KBM-7 (cell line): ENCODE measurements around the gene DYNLT2B.
"Not testable (repeated sequence)": the region's sequence is repeated elsewhere in the genome, so short reads cannot be mapped to it uniquely, and the experiment has no call there.

ENCODE experiments used
- DNase-seq: peaks from one replicate; pipeline ENCODE4 v3.0.0-alpha.2; 2015
- in situ Hi-C: fragments of 300-500 bp; cut with MboI; formaldehyde crosslinking; loops from 2 replicates; pipeline ENCODE4 v1.14.3; 2020; ENCODE audit warnings: low sequenced_read_pairs, low pct_unique_long_range_greater_than_20kb, mixed read lengths

The DYNLT2B gene

DNA sequence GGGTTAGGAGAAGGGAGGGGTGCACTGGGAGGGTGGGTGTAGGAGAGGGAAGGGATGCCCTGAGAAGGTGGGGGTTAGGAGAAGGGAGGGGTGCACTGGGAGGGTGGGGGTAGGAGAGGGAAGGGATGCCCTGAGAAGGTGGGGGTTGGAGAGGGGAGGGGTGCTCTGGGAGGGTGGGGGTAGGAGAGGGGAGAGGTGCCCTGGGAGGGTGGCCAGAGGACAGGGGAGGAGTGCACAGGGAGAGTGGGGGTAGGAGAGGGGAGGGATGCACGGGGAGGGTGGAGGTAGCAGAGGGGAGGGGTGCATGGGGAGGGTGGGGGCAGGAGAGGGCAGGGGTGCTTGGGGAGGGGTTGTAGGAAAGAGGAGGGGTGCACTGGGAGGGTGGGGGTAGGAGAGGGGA is 16.9 kb upstream of the DYNLT2B start:
- no peak for DNase-seq
- in situ Hi-C loops, result no loop called here

DNA sequence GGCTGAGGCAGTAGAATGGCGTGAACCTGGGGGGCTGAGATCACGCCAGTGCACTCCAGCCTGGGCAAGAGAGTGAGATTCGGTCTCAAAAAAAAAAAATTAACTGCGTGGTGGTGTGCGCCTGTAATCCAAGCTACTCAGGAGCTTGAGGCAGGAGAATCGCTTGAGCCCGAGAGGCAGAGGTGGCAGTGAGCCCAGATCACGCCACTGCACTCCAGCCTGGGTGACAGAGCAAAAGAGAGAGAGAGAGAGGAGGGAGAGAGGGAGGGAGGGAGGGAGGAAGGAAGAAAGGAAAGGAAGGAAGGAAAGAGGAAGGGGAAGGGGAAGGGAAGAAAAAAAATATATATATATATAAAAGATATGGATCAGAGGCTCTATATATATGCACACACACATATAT is 14.1 kb upstream of the DYNLT2B start:
- DNase-seq, result no peak
- in situ Hi-C loops, result no loop called here

DNA sequence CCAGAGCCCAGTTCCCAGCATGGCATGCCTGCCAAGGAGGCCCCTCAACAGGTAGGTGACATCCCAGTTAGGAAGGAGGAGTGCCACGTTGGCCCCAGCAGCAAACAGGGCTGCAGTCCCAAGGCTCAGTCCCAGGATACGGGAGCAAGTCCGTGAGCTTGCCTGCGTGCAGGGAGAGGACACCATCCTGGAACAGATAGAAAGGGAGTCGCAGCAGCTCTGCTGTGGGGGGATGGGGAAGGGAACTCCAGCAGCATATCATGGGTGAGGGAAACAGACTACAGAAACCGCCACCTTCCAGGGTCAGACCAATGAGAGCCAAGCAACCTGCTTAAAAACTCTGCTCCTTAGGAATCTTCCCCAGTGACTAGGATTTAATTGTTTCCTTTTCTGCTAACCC is 9.4 kb upstream of the DYNLT2B start:
- DNase-seq, result no peak
- in situ Hi-C loops, result no loop called here

DNA sequence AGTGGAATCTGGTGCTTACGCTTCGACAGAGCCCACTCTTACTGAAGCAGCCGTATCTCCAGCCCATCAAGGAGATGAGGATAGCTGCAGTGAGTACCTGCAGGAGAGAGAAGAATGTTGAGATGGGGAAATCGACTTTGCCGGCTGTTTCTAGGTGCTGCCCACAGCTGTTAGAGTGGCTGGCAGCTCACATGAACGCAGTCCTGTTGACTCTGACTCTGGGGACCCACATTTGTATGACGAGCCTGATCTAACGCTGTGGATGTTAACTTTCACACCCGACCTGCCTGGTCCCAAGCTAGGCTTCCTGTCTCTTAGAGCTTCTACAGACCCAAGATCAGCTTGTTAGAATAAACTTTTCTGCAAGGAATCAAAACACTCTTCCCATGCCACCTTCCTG is 8.9 kb upstream of the DYNLT2B start:
- in situ Hi-C loops, result no loop called here
- DNase-seq, result no peak

DNA sequence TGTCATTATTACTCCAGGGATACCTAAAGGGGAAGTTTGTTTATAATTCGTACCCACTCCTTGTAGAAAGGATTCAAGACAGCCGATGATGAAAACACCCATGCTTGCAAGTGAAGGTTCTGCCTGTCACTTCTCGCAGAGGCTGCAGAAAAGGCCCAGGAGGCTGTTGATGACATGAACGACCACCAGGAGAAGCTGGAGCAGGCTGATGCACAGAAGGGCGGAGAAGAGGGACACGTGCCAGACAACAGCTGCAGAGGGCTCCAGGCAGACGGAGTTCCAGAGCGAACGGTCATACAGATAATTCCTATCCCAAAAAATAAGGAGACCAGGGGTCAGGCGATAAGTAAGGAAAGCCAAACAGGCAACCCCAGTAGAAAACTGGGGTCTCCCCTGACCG is 5.7 kb upstream of the DYNLT2B start:
- in situ Hi-C loops, result no loop called here
- DNase-seq, result no peak

DNA sequence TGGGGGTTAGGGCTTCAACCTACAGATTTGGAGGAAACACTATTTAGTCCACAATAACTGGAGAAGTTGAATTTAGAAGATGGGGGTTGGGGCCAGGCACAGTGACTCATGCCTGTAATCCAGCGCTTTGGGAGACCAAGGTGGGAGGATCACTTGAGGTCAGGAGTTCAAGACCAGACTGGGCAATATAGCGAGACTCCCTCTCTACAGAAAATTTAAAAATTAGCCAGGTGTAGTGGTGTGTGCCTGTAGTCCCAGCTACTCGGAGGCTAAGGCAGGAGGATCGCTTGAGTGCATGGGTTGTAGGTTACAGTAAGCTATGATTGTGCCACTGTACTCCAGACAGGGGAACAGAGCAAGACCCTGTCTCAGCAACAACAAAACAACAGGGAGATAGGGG is 5.0 kb upstream of the DYNLT2B start:
- no peak for DNase-seq
- in situ Hi-C loops, result no loop called here

DNA sequence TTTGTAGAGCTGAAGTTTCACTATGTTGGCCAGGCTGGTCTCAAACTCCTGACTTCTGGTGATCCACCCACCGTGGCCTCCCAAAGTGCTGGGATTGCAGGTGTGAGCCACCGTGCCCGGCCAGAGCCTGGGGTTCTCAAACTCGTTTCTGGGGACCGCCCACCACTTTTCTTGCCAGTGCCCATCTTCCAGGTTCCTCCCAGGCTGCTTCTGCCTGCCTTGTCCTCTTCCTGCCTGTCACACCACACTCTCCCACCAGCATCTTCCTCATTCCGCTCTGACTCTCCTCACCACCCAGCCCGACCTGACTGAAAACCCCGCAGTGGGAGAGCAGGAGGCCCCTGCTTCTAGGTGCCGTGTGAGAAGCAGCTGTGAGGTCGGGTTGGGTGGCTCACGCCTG is 3.1 kb upstream of the DYNLT2B start:
- peak; percentile 72 for DNase-seq
- in situ Hi-C loops, result no loop called here

DNA sequence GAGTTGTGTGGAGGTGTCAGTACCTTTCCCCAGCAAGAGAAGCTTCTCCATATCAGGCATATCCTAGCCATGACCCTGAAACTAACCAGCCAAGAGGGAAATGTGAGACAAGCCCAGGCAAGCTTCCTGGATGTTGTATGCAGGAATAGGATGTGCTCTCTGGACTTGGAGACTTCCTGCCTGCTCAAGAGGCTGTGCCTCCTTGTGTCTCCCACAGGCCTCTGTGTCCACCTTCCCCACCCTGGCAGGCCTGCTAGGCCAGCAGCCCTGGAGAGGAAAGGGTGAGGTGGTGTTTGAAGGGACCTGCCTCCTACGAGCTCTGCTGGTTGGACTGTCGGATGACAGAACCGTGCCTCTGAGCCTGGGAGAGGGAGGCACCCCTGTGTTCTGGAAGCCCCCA is 2.1 kb upstream of the DYNLT2B start:
- DNase-seq, result peak; percentile 47
- in situ Hi-C loops, result no loop called here

DNA sequence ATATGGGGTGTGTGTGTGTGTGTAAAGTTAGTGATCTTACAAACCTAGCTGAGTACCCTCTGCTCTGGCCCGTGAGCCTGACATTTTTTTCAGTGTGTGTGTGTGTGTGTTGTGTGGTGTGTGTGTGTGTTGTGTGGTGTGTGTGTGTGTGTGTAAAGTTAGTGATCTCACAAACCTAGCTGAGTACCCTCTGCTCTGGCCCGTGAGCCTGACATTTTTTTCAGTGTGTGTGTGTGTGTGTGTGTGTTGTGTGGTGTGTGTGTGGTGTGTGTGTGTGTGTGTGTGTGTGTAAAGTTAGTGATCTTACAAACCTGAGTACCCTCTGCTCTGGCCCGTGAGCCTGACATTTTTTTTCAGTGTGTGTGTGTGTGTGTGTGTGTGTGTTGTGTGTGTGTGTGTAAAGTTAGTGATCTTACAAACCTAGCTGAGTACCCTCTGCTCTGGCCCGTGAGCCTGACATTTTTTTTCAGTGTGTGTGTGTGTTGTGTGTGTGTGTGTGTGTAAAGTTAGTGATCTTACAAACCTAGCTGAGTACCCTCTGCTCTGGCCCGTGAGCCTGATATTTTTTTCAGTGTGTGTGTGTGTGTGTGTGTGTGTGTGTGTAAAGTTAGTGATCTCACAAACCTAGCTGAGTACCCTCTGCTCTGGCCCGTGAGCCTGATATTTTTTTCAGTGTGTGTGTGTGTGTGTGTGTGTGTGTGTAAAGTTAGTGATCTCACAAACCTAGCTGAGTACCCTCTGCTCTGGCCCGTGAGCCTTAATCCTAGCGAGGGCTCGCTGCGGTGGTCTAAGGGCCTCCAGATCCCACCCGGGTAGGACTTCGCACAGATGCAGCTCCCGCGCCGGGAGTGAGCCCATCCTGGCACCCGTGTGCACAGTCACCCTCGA is 997 bp downstream of the DYNLT2B start:
- DNase-seq, in situ Hi-C loops: not testable (repeated sequence)

DNA sequence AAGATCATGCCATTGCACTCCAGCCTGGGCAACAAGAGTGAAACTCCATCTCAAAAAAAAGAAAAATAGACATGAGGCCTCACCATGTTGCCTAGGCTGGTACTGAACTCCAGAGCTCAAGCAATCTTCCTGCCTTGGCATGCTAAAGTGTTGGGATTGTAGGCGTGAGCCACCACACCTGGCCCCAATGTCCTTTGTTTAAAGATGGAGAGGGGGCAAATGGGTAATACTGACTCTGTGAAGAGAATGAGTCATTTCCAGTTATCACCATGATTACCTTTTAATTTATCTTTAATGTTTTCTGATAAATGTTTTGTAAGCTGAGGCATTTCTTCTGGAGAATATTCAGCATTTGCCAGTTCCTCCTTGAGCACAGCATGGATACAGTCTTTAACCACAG is 2.2 kb downstream of the DYNLT2B start:
- in situ Hi-C loops, result no loop called here
- no peak for DNase-seq

DNA sequence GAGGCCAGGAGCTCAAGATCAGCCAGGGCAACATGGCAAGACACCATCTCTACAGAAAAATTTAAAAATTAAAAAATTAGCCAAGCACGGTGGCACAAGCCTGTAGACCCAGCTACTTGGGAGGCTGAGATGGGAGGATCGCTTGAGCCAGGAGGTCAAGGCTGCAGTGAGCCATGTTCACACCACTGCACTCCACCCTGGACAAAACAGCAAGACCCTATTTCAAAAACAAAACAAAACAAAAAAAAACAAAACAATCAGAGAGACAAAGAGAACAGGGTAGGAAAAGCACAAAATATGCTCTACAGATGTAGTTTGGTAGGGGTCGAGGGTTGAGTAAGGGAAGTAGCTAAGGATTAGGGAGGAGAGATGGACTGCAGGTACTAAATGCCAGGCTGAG is 3.4 kb downstream of the DYNLT2B start:
- in situ Hi-C loops, result no loop called here
- no peak for DNase-seq

DNA sequence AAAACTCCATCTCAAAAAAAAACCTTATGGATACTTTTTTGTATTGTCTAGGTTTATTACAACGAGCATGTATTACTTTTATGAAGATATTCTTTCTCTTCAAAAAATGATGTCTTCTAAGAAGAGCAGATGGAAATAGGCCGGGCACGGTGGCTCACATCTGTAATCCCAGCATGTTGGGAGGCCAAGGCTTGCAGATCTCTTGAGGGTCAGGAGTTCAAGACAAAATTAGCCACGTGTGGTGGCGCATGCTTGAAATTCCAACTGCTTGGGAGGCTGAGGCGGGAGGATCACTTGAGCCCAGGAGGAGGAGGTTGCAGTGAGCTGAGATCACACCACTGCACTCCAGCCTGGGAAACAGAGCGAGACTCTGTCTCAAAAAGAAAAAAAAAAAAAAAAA is 4.0 kb downstream of the DYNLT2B start:
- DNase-seq, in situ Hi-C loops: not testable (repeated sequence)

DNA sequence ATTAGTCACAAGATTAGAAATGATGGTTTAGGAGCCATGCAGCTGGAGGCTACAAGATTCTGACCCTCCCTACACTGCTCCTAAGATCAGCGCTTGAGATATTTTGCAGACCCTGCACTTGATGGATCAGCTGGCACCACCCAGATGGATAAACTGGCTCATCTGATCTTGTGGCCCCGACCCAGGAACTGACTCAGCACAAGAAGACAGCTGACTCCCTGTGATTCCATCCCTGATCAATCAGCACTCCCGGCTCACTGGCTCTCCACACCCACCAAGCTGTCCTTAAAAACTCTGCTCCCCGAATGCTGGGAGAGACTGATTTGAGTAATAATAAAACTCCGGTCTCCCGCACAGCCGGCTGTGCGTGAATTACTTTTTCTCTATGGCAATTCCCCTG is 15.1 kb downstream of the DYNLT2B start:
- in situ Hi-C loops, DNase-seq: not testable (repeated sequence)

DNA sequence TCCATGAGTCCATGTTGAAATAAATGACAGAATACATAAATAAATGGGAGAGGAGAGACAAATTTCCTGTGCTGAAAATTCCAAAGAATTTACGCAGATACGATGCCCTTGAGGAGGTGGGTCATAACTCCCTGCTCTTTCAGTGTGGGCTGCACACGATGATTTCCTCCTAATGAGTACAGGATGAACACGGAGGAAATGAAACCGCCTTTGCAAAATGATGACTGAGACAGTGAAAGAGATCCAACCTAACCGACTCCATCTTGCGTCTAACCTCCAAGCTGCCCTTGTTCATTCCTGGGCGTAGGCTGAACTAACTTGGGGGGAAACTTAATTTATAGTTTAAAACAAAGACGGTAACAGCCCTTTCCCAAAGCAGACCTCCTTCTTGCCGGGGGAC is 15.5 kb downstream of the DYNLT2B start:
- in situ Hi-C loops, DNase-seq: not testable (repeated sequence)

DNA sequence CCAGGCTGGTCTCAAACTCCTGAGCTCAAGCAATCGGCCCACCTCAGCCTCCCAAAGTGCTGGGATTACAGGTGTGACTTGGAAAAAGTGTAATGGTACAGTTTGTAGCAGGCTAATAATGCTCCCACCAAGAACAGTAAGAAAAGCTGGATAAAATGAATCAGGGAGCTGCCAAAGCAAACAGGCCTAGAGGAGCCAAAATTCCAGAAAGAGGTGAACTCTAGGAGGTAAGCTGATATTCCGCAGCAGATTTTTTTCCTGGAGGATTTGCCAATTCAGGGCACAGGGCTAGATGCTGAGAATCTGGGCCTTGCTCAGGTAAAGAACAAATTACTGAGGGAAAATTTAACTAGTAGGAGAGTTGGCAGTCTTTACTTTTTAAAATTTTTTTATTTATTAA is 19.5 kb downstream of the DYNLT2B start:
- DNase-seq, result no peak
- in situ Hi-C loops, result no loop called here

DNA sequence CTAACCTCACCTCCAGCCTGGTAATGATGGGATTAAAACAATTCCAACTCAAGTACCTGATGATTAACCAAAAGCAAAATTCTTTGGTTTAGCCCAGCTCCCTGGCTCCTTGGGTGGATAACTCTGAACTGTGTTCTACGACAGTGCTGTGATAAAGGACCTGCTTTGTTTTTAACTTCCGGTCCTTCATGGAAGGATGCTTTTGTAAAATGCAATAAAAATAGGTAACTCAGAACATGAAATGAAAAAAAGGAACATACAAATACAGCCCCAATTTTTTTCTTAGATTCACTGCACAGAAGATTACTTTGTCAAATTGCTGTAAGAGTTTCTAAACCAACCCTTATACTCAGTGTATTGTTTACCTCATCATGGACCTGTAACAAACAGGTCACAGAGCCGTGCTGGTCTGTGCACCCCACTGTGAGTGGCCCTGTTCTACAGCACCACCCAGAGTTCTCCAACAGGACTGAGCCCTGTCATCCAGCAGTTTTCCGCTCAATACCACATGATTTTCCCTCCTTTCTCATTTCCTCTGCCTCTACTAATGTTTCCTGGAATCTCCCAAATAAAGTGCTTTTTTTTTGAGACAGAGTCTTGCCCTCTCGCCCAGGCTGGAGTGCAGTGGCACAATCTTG is 25.6 kb downstream of the DYNLT2B start:
- no peak for DNase-seq
- in situ Hi-C loops, result no loop called here

DNA sequence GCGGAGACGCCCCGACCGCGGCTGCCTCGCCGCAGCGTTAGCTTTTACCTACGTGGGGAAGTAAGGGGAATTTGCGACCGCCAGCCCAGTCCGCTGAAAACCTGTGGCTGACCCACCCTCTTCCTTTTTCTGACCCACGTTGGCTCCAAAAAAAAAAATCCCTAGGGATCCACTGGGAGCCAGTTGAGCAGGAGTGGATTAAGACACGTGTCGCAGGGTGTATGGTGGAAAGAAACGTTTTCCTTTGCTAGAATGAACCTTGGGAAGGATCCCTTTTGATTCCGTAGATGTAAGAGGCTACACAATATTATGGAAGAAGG is 29.9 kb downstream of the DYNLT2B start:
- in situ Hi-C loops, result no loop called here
- DNase-seq, result no peak

DNA sequence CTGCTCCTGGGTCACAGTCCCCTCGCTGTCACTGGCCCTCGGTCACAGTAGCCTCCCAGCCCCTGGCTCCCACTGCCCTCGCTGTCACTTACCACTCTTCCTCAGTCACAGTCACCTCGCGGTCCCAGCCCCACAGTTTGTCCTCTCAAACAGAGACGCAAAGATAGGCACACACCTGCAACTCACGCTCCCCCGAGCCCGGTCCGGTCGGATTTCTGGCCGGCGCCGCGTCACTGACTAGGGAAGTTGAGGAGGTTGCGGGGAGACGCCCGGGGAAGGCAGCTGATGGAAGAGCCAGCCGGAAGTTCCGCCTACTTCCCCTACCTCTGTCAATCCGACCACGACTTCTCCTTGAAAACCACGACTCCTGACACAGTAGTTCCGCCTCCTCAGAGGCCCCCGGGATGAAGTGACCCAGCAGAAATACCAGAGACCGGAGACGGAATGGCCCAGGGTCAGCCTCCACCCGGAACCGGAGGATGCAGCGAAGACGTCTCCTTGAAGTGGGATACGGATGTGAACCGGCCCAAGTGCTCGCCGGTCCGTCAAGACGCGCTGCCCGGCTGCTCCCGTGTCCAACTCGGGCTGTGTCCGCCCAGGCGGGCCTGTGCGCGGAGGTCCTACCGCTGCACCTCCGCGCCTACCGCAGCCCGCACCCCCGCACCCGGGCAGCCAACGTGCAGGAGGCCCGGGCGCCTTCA is 30.4 kb downstream of the DYNLT2B start, which contains the start of gene PCYT1A:
TSS of gene PCYT1A (minus strand) at position 287 of the 701 bp plus-strand sequence. CDS start 17,195 bp downstream, outside the sequence.
- in situ Hi-C loops, result no loop called here

DNA sequence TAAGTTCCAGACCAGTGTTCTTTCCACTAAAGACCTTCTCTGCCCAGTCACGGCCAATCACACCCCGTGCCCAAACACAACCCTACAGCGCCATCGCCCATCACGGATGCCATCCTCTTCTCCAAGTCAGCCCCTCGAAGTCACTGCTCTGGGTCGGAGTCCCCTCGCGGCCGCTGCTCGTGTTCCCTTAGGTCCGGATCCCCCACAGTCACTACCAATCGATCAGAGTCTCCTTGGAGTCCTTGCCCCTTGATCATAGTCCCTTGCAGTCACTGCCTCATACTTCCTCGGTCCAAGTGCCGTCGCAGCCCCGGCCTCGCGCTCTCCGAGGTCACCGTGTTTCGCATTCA is 31.0 kb downstream of the DYNLT2B start:
- in situ Hi-C loops, result no loop called here
- DNase-seq, result no peak

More for the DNA sequence above, 30.4 kb downstream of the DYNLT2B start, which contains the start of gene PCYT1A:
- DNase-seq, result peak; percentile 98

DNA sequence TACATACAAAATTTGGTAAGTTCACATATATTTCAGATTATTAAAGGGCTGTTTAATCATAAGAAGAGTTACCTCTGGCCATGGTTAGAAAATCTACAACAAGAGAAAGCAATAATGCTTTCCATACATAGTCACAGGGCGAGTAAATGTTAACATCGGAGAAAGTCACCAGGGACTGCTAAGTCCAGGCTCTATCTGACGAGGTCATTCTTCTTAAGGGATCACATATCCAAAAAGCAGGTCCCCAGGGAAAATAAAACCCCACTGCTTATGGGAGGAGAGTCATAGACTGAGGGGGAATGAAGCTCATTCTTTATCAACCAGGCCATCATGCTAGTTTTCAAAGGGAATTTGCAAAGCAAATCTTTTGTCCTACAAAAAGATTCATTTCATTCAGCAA is 33.6 kb downstream of the DYNLT2B start:
- in situ Hi-C loops, result no loop called here
- DNase-seq, result no peak
